ENCODE measurements around the gene ZNF318. TPM values are rescaled to one million over a fixed set of nuclear protein-coding genes. Genes with fewer than 3 reads are reported as not detected.

ZNF318 gene
- polyA plus RNA-seq, 1 donor (not counting 4 experiments of a cell fraction or from before 2014, with no cell fraction given), result 14.6 TPM

DNA sequence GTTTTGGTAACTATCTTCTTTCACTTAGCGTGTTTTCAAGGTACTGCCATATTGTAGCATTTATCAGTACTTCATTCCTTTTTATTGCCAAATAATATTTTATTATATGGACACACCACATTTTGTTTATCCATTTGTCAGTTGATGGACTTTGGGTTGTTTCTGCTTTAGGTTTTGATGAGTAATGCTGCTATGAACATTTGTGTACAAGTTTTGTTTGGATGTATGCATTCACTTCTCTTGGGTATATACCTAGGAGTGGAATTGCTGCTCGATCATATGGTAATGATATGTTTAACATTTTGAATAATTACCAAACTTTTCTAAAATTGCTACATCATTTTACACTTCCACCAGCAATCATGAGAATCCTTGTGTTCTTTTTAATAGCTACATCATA is 77.7 kb downstream of the ZNF318 start:
- no peaks in the 10 kb centered on the region for H3K9me1 ChIP-seq (ENCODE audit: control insufficient read depth, extremely low read depth, insufficient read depth, low read length)
- no peaks in the 10 kb centered on the region for H3K4me1 ChIP-seq (ENCODE audit: control insufficient read depth, extremely low read depth, insufficient read depth, low read length)
- no peaks in the 10 kb centered on the region for H3K9me3 ChIP-seq (ENCODE audit: control insufficient read depth, low read depth, low read length)
- H2AFZ ChIP-seq (ENCODE audit: control insufficient read depth, low read length), result no peak overlapping the region
- dilution Hi-C loops (cut with MboI; ENCODE audit: extremely low pct_ligation_motif_present, low sequenced_read_pairs), result no loop called here
- FAIRE-seq (no peak), DNase-seq (ENCODE audit: low read depth, low spot score) (no peak)
- no peak overlapping the region for H3K4me2 ChIP-seq (ENCODE audit: control insufficient read depth, extremely low read depth, insufficient read depth, low read depth, low read length)
- no peak overlapping the region for H3K9ac ChIP-seq (ENCODE audit: control insufficient read depth, extremely low read depth, insufficient read depth, low read length)
- no peak overlapping the region for H3K4me3 ChIP-seq (ENCODE audit: control insufficient read depth in 2 of 3, extremely low read depth in 1 of 3, insufficient read depth in 2 of 3, low read depth in 1 of 3, low read length in 3 of 3)
- TF ChIP-seq, protein P1, sequence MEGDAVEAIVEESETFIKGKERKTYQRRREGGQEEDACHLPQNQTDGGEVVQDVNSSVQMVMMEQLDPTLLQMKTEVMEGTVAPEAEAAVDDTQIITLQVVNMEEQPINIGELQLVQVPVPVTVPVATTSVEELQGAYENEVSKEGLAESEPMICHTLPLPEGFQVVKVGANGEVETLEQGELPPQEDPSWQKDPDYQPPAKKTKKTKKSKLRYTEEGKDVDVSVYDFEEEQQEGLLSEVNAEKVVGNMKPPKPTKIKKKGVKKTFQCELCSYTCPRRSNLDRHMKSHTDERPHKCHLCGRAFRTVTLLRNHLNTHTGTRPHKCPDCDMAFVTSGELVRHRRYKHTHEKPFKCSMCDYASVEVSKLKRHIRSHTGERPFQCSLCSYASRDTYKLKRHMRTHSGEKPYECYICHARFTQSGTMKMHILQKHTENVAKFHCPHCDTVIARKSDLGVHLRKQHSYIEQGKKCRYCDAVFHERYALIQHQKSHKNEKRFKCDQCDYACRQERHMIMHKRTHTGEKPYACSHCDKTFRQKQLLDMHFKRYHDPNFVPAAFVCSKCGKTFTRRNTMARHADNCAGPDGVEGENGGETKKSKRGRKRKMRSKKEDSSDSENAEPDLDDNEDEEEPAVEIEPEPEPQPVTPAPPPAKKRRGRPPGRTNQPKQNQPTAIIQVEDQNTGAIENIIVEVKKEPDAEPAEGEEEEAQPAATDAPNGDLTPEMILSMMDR (optimal IDR thresholded peaks at IDR 0.05 in 1 of 3, IDR thresholded peaks at IDR 0.05 in 1 of 3, conservative IDR thresholded peaks at IDR 0.05 in 1 of 3; ENCODE audit: extremely low read depth in 1 of 3, insufficient read depth in 2 of 3, low read length in 3 of 3), result no peak
- TF ChIP-seq EZH2 (IDR thresholded peaks at IDR 0.05; ENCODE audit: low read length), result no peak
- no peaks in the 10 kb centered on the region for H3K79me2 ChIP-seq (ENCODE audit: control insufficient read depth, insufficient read depth, low read length)
- H4K20me1 ChIP-seq (ENCODE audit: control insufficient read depth, extremely low read depth, insufficient read depth, low read length), result no peaks in the 10 kb centered on the region
- H3K36me3 ChIP-seq (ENCODE audit: control insufficient read depth in 2 of 2, extremely low read depth in 1 of 2, insufficient read depth in 2 of 2, low read length in 2 of 2), result no peaks in the 10 kb centered on the region
- no peak overlapping the region for H3K27ac ChIP-seq (ENCODE audit: control insufficient read depth, insufficient read depth, low read length)
- peaks cover 13% of the 10 kb centered on the region for H3K27me3 ChIP-seq (ENCODE audit: control insufficient read depth, extremely low read depth, insufficient read depth, low read length)

DNA sequence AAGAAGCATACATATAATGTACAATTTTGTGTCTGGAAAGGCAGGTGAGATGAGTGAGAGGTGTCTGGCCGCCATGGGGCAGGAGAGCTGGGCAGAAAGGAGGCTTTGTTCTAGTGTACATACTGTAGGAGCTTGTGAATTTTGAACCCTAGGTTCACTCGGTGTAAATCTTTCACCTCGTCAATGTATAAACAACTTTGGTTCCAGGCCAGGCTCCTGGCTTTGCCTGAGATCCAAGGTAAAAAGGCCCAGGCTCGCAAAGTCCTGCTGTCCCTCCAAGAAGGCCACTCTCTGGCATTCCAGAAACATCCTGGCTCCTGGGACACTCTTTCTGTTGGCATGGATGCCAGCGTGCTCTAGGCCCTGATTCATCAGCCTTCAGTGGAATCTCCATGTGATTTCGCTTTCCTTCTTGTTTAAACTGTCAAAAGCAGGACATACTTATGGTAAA is 78.5 kb downstream of the ZNF318 start:
- no peak for FAIRE-seq
- DNase-seq (ENCODE audit: low read depth, low spot score), result no peak
- Histone ChIP-seq H3K4me1 (ENCODE audit: control insufficient read depth, extremely low read depth, insufficient read depth, low read length) (no peaks in the 10 kb centered on the region), H3K9me3 (ENCODE audit: control insufficient read depth, low read depth, low read length) (no peaks in the 10 kb centered on the region), H3K9ac (ENCODE audit: control insufficient read depth, extremely low read depth, insufficient read depth, low read length) (no peak overlapping the region), H3K36me3 (ENCODE audit: control insufficient read depth in 2 of 2, extremely low read depth in 1 of 2, insufficient read depth in 2 of 2, low read length in 2 of 2) (no peaks in the 10 kb centered on the region), H3K9me1 (ENCODE audit: control insufficient read depth, extremely low read depth, insufficient read depth, low read length) (no peaks in the 10 kb centered on the region), H3K4me3 (ENCODE audit: control insufficient read depth in 2 of 3, extremely low read depth in 1 of 3, insufficient read depth in 2 of 3, low read depth in 1 of 3, low read length in 3 of 3) (no peak overlapping the region), H2AFZ (ENCODE audit: control insufficient read depth, low read length) (no peak overlapping the region), H3K27me3 (ENCODE audit: control insufficient read depth, extremely low read depth, insufficient read depth, low read length) (peaks cover 18% of the 10 kb centered on the region), H3K27ac (ENCODE audit: control insufficient read depth, insufficient read depth, low read length) (no peak overlapping the region), H3K79me2 (ENCODE audit: control insufficient read depth, insufficient read depth, low read length) (no peaks in the 10 kb centered on the region), H3K4me2 (ENCODE audit: control insufficient read depth, extremely low read depth, insufficient read depth, low read depth, low read length) (no peak overlapping the region), H4K20me1 (ENCODE audit: control insufficient read depth, extremely low read depth, insufficient read depth, low read length) (no peaks in the 10 kb centered on the region)
- dilution Hi-C loops (cut with MboI; ENCODE audit: extremely low pct_ligation_motif_present, low sequenced_read_pairs), result no loop called here
- TF ChIP-seq, protein P1 (optimal IDR thresholded peaks at IDR 0.05 in 1 of 3, IDR thresholded peaks at IDR 0.05 in 1 of 3, conservative IDR thresholded peaks at IDR 0.05 in 1 of 3; ENCODE audit: extremely low read depth in 1 of 3, insufficient read depth in 2 of 3, low read length in 3 of 3), result no peak
- no peak for TF ChIP-seq EZH2 (IDR thresholded peaks at IDR 0.05; ENCODE audit: low read length)

Measured in keratinocyte (primary cell).